NCI-H446 (cell line): ENCODE data around the gene CLDN20.

Source experiments
- DNase-seq, 2 experiments: peaks; one replicate each; lab custom pipeline; 2025; lab: John Stamatoyannopoulos, UW

Gene CLDN20

GRCh38 chr6:155269765-155270164 lies 6.0 kb downstream of the CLDN20 start:
- DNase-seq: no peak

DNA sequence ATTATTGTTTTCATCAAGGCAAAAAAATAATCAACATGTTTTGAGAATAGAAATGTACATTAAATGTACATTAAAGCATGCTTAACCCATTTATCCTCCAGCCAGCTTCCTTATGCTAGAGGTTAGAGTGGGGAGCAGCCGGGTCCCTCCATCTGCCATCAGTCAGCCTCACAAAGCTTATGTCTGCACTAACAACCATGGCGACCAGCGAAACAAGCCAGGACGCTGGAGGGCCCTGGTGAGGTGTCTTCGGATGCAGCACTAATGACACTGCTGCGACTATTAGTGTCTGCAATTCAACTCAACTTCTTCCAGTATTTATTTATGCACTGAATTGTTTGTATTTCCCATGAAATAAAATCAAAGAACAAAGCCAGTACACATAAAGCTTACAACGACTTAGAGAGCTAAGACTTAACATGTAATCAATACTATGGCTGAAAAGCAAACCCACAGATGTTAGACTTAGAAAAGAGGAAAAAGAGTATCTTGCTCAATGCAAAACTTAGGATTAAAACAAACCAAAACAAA lies 6.8 kb downstream of the CLDN20 start:
- no peak for DNase-seq

GRCh38 chr6:155271145-155271544 lies 7.3 kb downstream of the CLDN20 start:
- DNase-seq: no peak

- peak in 1 of 2 experiments; percentile 32 for DNase-seq
These were observed 8.8 kb downstream of the CLDN20 start for GRCh38 chr6:155272353-155273232.

- DNase-seq: peak in 1 of 2 experiments; percentile 18
These were observed 9.6 kb downstream of the CLDN20 start for GRCh38 chr6:155273431-155273830.

DNA sequence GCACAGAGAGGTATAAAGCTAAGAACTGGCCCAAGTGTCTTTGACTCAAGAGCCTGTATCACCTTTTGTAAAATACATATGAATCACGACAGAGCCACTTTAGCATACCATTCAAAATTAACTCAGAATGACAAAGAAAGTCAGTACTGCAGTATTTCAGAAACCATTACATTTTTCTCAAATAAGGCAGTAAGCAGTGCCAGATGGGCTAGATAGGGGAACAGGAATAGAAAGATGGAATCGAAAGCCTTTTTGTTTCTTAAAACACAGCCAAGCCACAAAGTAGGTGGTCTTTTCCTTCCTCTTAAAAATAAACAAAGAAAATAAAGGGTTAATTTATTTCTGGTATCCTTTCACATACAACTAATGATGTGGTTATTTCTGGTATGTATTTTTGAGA lies 10.3 kb downstream of the CLDN20 start:
- no peak for DNase-seq

GRCh38 chr6:155274533-155274932 lies 10.7 kb downstream of the CLDN20 start:
- DNase-seq: no peak

DNA sequence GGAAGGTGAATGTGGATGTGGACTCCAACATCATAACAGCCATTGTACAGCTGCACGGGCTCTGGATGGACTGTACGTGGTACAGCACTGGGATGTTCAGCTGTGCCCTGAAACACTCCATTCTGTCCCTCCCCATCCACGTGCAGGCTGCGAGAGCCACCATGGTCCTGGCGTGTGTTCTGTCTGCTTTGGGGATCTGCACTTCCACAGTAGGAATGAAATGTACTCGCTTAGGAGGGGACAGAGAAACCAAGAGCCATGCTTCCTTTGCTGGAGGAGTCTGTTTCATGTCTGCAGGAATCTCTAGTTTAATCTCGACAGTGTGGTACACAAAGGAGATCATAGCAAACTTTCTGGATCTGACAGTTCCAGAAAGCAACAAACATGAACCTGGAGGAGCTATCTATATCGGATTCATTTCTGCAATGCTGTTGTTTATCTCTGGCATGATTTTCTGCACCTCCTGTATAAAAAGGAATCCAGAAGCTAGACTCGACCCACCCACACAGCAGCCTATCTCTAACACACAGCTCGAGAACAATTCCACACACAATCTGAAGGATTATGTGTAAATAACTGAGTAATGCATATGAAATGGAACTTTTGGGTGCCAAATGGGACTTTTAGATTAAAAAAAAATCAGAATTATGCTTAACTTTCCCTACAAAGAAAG lies 12.1 kb downstream of the CLDN20 start:
- DNase-seq: no peak

DNA sequence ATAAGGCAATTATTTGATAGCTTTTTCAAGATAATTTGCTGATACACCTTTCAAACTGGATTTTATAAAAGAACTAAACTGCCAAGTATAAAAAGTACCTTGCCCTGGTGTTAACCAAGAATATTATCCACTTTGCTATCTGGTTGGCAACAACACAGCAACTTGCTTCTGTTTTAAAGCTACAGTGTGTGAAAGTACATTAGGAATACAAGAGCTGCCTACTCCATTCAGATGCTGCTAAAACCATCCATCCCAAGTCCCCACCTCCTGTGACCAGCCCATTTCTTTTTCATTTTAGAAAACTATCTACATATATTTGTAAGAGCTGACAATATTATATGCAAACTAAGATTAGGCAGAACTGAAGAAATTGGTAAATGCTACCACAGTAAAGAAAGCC lies 12.8 kb downstream of the CLDN20 start:
- no peak for DNase-seq

DNA sequence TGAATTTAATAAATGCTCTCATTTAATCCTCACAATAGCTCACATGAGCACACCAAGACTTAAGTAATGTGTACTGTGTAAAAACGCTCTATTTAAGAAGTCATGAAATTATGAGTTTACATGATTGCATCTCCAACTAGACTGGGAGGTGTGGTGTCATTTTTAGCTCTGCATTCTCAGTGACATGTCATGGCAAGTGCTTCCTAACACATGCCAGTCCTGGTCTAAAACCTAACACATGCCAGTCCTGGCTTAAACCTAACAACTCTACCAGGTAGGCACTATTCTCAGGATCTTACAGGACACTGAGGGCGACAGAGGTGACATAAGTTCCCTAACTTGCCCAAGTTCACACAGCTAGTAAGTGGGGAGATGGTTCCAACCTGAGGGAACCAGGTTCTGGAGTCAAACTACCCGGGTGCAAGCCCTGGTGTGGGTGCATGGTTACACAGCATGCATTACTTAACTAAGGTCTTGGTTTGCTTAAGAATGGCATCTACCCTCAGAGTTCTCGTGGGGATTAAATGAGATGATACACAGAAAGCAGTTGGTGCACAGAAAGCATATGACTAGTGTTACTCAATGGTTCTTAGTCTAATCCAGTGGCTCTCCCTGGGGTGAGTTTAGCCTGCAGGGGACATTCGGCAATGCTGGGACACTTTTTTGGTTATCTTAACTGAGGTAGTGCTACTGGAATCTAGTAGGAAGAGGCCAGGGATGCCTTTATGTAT lies 14.7 kb downstream of the CLDN20 start:
- DNase-seq: no peak

DNA sequence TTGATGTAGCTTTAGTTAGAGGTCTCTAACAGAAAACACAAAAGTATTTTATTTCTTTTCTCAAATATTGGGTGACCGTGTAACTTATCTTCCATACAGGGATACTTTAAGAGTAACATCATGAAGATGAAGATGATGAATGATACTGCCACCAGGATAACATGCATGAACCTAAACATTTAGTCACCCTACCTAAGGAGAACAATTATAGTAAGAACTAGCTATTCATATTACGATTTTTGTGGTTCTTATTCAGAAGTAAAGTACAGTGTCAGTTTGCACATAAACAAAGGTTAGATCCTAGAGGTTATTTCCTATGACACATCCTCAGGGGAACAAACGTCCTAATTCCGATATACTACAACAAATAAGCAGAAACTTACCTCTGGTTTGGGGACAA lies 21.0 kb downstream of the CLDN20 start:
- DNase-seq: no peak

GRCh38 chr6:155287762-155288161 lies 23.9 kb downstream of the CLDN20 start:
- DNase-seq: no peak

DNA sequence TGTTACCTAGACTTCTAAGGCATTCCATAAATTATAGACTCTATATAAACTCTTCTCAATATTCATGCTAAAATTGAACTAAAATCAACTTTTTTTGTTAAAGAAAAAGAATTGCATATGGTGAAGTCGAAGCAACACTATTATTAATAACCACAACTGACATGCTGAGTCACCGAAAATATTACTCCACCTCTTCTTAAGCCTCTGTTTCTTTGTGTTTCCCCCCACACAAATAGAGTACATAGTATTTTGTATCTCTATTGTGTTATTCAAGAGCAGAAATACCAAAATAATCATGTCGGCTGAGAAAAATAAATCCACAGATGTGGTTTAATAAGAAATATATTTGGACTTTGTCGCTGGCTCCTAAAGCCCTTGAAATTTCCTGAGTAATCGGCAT lies 26.7 kb downstream of the CLDN20 start:
- DNase-seq: no peak

DNA sequence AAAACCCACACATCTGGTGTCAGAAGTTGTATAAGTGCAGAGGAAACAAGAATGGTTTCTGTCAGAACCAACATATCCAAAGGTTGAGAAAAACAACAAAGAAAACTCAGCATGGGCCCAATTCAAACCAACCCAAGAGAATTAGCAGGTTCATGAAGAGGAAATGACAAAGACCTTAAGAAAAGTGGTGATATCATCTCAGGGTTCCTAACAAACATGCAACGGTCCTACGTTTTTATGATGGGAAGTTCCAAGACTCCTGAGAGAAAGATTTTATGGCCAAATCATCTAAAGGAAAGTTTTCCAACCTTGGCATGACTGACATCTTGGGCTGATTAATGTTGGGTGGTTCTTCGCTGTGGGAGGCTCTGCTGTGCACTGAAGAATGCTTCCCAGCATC lies 27.5 kb downstream of the CLDN20 start:
- no peak for DNase-seq

DNA sequence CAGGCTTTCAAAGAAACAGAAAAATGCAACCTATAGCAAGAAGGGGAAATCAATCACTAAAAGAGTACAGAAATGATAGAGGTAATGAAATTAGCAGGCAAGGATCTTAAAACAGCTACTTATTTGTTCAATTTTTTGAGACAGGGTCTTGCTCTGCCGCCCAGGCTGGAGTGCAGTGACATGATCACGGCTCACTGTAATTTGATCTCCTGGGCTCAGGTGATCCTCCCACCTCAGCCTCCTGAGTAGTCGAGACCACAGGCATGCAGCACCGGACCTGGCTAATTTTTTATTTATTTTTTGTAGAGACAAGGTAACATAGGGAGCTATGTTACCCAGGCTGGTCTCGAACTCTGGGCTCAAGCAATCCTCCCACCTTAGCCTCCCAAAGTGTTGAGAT lies 28.9 kb downstream of the CLDN20 start:
- no peak for DNase-seq

- no peak for DNase-seq
These were observed 33.9 kb downstream of the CLDN20 start for GRCh38 chr6:155297669-155298068.

DNA sequence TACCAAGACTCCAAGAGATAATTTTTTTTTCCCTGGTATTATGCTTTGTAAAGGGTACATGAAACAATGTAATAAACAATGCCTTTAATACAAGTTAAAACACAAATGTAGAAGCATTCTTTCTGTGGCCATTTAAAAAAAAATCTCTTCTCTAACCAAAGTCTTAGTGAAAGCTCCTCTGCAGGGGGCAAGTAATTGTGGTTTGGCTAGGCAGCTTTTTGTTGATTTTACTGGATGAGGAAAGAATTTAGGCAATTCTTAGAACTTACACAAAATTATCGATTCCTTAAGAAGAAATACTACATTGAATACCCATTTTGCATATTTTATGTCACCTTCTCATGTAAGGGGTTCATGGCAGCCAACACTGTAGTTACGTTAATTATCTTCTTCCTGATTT lies 38.1 kb downstream of the CLDN20 start:
- DNase-seq: no peak

- DNase-seq: no peak
These were observed 39.6 kb downstream of the CLDN20 start for GRCh38 chr6:155303361-155303870.

DNA sequence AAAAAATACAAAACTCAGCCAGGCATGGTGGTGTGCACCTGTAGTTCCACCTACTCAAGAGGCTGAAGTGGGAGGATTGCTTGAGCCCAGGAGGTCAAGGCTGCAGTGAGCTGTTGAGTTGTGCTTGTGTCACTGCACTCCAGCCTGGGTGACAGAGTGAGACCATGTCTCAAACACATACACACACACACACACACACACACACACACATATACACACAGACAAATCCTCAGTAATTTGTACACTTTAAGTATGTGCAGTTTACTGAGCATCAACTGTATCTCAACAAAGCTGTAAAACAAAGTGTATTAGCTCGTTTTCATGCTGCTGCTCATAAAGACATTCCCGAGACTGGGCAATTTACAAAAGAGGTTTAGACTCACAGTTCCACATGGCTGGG lies 43.1 kb downstream of the CLDN20 start:
- DNase-seq: no peak

DNA sequence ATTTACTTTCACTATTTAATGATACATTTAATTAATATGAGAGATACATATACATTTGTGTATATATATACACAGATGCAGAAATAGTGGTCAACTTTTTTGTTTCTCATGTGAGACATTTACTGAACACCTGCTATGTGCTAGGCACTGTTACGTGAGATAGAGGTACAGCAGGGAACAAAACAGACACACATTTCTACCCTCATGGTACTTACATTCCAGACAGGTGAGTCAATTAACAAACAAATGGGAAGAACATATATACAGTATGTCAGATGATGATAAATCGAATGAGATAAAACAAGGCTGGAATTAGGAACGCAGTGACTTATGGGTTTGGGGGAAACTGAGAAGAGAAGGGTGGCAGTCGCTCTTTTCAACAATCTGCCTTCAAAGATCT lies 45.3 kb downstream of the CLDN20 start:
- DNase-seq: no peak

GRCh38 chr6:155310596-155310995 lies 46.8 kb downstream of the CLDN20 start:
- DNase-seq: no peak

DNA sequence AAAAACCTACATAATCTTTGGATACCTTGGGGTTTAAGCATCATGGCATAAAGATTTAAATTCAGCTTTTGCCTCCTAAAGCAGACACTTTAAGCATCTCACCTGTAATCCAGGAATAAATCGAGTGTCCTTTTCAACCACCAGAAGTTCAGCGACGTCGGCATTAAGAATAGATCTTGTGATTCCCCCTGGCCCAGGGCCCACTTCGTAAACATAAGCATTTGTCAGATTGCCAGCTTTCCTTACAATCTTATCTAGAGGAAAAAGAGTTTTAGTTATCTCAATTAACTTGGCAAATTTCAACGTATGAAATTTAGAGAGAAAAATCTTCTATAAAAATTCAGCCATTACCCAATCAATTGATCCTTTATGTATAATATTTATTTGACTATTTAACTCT lies 47.3 kb downstream of the CLDN20 start:
- DNase-seq: peak in 1 of 2 experiments; percentile 1
